ENCODE results near the gene SUMO3. TPM values are rescaled to one million over a fixed set of nuclear protein-coding genes. Genes with fewer than 3 reads are reported as not detected.

The SUMO3 gene
- polyA plus RNA-seq, 1 of the 3 experiments (the other 2 are of a cell fraction): 125 TPM

DNA sequence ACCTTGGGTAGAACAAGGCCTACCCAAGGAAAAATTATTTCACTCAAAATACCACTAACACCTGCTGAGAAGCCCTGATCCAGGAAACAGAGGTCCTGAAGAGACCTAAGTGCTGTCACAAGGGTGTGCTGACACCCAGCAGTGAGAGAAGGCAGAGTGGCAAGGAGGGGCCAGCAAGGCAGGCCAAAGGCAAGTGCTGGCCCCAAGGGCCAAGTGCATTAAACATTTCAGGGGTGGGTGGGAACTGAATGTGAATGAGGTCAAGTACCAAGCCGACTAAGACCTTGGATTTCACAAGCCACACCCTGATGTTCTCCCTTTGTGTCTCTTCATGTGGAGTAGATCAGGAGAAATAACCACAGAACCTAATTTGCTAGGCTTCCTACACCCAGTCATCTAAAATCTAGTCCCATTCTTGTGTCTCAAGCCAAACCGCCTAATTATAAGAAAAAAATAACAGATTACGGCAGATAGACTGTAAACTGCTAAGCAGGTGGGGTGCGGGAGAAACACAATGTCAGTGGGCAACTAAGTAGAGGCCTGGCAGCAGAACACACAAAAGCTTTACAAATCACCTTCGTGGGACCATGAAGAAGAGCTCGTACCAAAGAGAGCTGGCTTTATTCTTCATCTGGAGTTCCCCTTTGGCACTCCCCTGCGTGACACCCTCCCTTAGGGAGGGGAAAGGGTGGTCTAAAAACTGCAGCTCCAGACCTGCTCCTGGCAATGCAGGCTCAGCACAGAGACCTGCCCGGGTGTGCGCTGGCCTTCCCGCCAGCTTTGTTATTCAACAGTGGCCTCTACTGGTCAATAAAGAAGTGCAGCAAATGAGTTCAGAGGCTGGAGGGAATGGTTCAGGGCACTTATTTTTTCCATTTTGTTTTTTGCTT is 24.9 kb downstream of the SUMO3 start:
- H3F3A ChIP-seq (replicated peaks; ENCODE audit: insufficient read depth): no peaks in the 10 kb centered on the region
- WGBS (ENCODE audit: low lambda C conversion rate): 49% methylated on average over 10 of the region's 10 CpGs
- no peaks in the 10 kb centered on the region for H3K9me3 ChIP-seq
- peaks cover 0 to 4% of the 10 kb centered on the region in 2 experiments; a peak in 2 of 4 replicates for H3K4me1 ChIP-seq (ENCODE audit: control insufficient read depth in 1 of 2, insufficient read depth in 2 of 2, low read depth in 1 of 2, low read length in 1 of 2)
- H3K27me3 ChIP-seq (ENCODE audit: insufficient read depth): no peaks in the 10 kb centered on the region
- peak; percentile 86 for DNase-seq
- peaks cover 100% of the 10 kb centered on the region for H3K79me2 ChIP-seq (ENCODE audit: insufficient read depth)
- ChIA-PET CTCF (interaction anchor here (0.6 to 2.4 kb wide), 67 partner anchors 9 to 497 kb away, joined by 3 to 31 read pairs (median 4); partner anchors contain the start of genes KRTAP10-12, KRTAP10-4, KRTAP10-5 and KRTAP10-9), POLR2A (interaction anchor here (0.9 kb wide), 1 partner anchor 9 kb away, joined by 6 read pairs; the partner anchor contains the start of gene UBE2G2)
- no peak overlapping the region; a peak in 1 of 4 replicates for H3K4me3 ChIP-seq (ENCODE audit: low read depth in 2 of 2, low read length in 1 of 2)
- TF ChIP-seq, protein P1, sequence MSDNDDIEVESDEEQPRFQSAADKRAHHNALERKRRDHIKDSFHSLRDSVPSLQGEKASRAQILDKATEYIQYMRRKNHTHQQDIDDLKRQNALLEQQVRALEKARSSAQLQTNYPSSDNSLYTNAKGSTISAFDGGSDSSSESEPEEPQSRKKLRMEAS (IDR thresholded peaks at IDR 0.05; ENCODE audit: low read depth): no peak
- TF ChIP-seq JUND (IDR thresholded peaks at IDR 0.05) (no peak), MEF2A (IDR thresholded peaks at IDR 0.05; ENCODE audit: borderline replicate concordance, low read depth) (no peak), EZH2phosphoT487 (IDR thresholded peaks at IDR 0.05; ENCODE audit: borderline replicate concordance, low read depth) (no peak), SMC3 (IDR thresholded peaks at IDR 0.05; ENCODE audit: low read depth, low read length) (peak; percentile 29), GABPA (IDR thresholded peaks at IDR 0.05; ENCODE audit: low read depth) (no peak), SIN3A (IDR thresholded peaks at IDR 0.05; ENCODE audit: borderline replicate concordance, low read depth, low read length) (no peak), FOXJ3 (CRISPR knock-in tag; IDR thresholded peaks at IDR 0.05) (no peak), TAF1 (IDR thresholded peaks at IDR 0.05; ENCODE audit: borderline replicate concordance, low read depth, low read length) (no peak), FOXM1 (IDR thresholded peaks at IDR 0.05; ENCODE audit: low read depth) (no peak), RAD21 (IDR thresholded peaks at IDR 0.05; ENCODE audit: low read length) (peak; percentile 82), NFIC (IDR thresholded peaks at IDR 0.05; ENCODE audit: borderline replicate concordance) (no peak), CHD2 (IDR thresholded peaks at IDR 0.05; ENCODE audit: low read length, partially characterized antibody) (peak; percentile 41)
- TF ChIP-seq, protein P2, sequence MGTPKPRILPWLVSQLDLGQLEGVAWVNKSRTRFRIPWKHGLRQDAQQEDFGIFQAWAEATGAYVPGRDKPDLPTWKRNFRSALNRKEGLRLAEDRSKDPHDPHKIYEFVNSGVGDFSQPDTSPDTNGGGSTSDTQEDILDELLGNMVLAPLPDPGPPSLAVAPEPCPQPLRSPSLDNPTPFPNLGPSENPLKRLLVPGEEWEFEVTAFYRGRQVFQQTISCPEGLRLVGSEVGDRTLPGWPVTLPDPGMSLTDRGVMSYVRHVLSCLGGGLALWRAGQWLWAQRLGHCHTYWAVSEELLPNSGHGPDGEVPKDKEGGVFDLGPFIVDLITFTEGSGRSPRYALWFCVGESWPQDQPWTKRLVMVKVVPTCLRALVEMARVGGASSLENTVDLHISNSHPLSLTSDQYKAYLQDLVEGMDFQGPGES (IDR thresholded peaks at IDR 0.05; ENCODE audit: low read depth, low read length): no peak
- TF ChIP-seq, protein P3, sequence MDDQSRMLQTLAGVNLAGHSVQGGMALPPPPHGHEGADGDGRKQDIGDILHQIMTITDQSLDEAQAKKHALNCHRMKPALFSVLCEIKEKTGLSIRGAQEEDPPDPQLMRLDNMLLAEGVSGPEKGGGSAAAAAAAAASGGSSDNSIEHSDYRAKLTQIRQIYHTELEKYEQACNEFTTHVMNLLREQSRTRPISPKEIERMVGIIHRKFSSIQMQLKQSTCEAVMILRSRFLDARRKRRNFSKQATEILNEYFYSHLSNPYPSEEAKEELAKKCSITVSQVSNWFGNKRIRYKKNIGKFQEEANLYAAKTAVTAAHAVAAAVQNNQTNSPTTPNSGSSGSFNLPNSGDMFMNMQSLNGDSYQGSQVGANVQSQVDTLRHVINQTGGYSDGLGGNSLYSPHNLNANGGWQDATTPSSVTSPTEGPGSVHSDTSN (IDR thresholded peaks at IDR 0.05): no peak
- TF ChIP-seq, protein P4, sequence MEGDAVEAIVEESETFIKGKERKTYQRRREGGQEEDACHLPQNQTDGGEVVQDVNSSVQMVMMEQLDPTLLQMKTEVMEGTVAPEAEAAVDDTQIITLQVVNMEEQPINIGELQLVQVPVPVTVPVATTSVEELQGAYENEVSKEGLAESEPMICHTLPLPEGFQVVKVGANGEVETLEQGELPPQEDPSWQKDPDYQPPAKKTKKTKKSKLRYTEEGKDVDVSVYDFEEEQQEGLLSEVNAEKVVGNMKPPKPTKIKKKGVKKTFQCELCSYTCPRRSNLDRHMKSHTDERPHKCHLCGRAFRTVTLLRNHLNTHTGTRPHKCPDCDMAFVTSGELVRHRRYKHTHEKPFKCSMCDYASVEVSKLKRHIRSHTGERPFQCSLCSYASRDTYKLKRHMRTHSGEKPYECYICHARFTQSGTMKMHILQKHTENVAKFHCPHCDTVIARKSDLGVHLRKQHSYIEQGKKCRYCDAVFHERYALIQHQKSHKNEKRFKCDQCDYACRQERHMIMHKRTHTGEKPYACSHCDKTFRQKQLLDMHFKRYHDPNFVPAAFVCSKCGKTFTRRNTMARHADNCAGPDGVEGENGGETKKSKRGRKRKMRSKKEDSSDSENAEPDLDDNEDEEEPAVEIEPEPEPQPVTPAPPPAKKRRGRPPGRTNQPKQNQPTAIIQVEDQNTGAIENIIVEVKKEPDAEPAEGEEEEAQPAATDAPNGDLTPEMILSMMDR (IDR thresholded peaks at IDR 0.05): peak; percentile 81
- TF ChIP-seq, protein P5, sequence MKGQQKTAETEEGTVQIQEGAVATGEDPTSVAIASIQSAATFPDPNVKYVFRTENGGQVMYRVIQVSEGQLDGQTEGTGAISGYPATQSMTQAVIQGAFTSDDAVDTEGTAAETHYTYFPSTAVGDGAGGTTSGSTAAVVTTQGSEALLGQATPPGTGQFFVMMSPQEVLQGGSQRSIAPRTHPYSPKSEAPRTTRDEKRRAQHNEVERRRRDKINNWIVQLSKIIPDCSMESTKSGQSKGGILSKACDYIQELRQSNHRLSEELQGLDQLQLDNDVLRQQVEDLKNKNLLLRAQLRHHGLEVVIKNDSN (IDR thresholded peaks at IDR 0.05; ENCODE audit: borderline replicate concordance, low read depth): no peak
- H2AFZ ChIP-seq (ENCODE audit: low read depth): no peak overlapping the region
- H3K36me3 ChIP-seq (replicated peaks in 1 of 2; ENCODE audit: control insufficient read depth in 1 of 2, insufficient read depth in 2 of 2, low read length in 1 of 2): peaks cover 11 to 24% of the 10 kb centered on the region in 2 experiments
- H4K20me1 ChIP-seq (ENCODE audit: insufficient read depth): peaks cover 90% of the 10 kb centered on the region
- no peak overlapping the region for H3K4me2 ChIP-seq
- H3K27ac ChIP-seq (ENCODE audit: low read depth in 2 of 2, low read length in 1 of 2): no peak overlapping the region; a peak in 1 of 4 replicates
- no peaks in the 10 kb centered on the region for H3K9me2 ChIP-seq
- H3K9ac ChIP-seq: no peak overlapping the region

Measured in SK-N-SH (cell line).